Sigmoid colon (tissue), 7 donors: Measurements from ENCODE around the gene EFNA3. TPM values are rescaled to one million over a fixed set of nuclear protein-coding genes. Genes with fewer than 3 reads are reported as not detected.

Experiments
- DNase-seq: peaks from one replicate; pipeline ENCODE4 v3.0.0-alpha.2; 2019
- H3K27ac ChIP-seq, 4 donors: fragments of 200-600 bp; sonication (generic); one replicate each; pipeline ENCODE4 v1.5.1; 2016 to 2019; ENCODE audit warnings: mild to moderate bottlenecking in 1 of 4
- H3K27me3 ChIP-seq, 3 donors: fragments of 200-600 bp; sonication (generic); one replicate each; pipeline ENCODE4 v1.5.1; 2019; ENCODE audit warnings: mild to moderate bottlenecking in 1 of 3
- H3K36me3 ChIP-seq, 4 donors: fragments of 200-600 bp; sonication (generic); one replicate each; pipeline ENCODE4 v1.5.1; 2016 to 2019
- H3K4me1 ChIP-seq, 4 donors: fragments of 200-600 bp; sonication (generic); one replicate each; pipeline ENCODE4 v1.5.1; 2017 to 2019
- H3K4me3 ChIP-seq, 4 donors: fragments of 200-600 bp; sonication (generic); one replicate each; pipeline ENCODE4 v1.5.1; 2017 to 2019; ENCODE audit warnings: mild to moderate bottlenecking in 2 of 4, moderate library complexity in 1 of 4
- H3K9me3 ChIP-seq, 4 donors: fragments of 200-600 bp in 3 of 4; sonication (generic) in 3 of 4; one replicate each; pipeline versions ENCODE4 v1.5.1 to v1.6.1; 2013 to 2019
- CTCF ChIP-seq, 4 experiments: fragments of 450-650 bp in 3 of 4; fragments of 200-600 bp in 1 of 4; IDR thresholded peaks; one replicate each; pipeline ENCODE4 v1.5.1; 2016 to 2019; ENCODE audit warnings: antibody characterized with exemption in 4 of 4, mild to moderate bottlenecking in 3 of 4, moderate library complexity in 2 of 4
- EP300 ChIP-seq, 4 donors: sonication (generic); formaldehyde crosslinking; IDR thresholded peaks; one replicate each; pipeline ENCODE4 v1.6.1; 2017; ENCODE audit warnings: antibody characterized with exemption in 4 of 4
- POLR2A ChIP-seq, 2 donors: fragments of 450-650 bp; IDR thresholded peaks; one replicate each; pipeline ENCODE4 v1.6.1; 2016; ENCODE audit warnings: antibody characterized with exemption in 2 of 2, mild to moderate bottlenecking in 2 of 2, moderate library complexity in 2 of 2
- POLR2AphosphoS5 ChIP-seq, 4 donors: sonication (generic); formaldehyde crosslinking; IDR thresholded peaks; one replicate each; pipeline ENCODE4 v1.6.1; 2017; ENCODE audit warnings: antibody characterized with exemption in 4 of 4
- WGBS, 2 donors: extraction: QIAGEN DNeasy Blood & Tissue Kit; methylation state at CpG; one replicate each; pipeline ENCODE4 v1.1.7; 2013; 5-methylcytosine and 5-hydroxymethylcytosine counted together
- intact Hi-C: fragments of 100-400 bp; cut with DNase I; formaldehyde crosslinking; loops from one replicate; pipeline ENCODE4 v1.15.1; 2023
- polyA plus RNA-seq, 3 donors: library from polyadenylated mRNA; stranded (reverse); fragments of 200-250 nt; gene quantifications; one replicate each; pipeline ENCODE4 v1.2.3, GENCODE V29; 2013
- total RNA-seq, 4 donors: library from RNA; depleted of rRNA; stranded (reverse); fragments of >200 nt; gene quantifications; one replicate each; pipeline ENCODE4 v1.1.0, GENCODE V29; 2016
- donor health status: healthy with polysubstance abuse.
- donor health status: Bipolar disorder and iron deficiency.
- donor health status: healthy.

The EFNA3 gene
- total and polyA plus RNA-seq, 7 donors, result 0.27 to 9.0 (median 3.0) TPM

- intact Hi-C loops, result no loop called here
- Histone ChIP-seq H3K27me3 (peaks cover 0 to 4% (median 0%) of the 10 kb centered on the region in 3 donors), H3K9me3 (no peaks in the 10 kb centered on the region), H3K4me1 (no peaks in the 10 kb centered on the region), H3K36me3 (no peaks in the 10 kb centered on the region), H3K27ac (no peak overlapping the region), H3K4me3 (no peak overlapping the region)
- DNase-seq, result no peak
- TF ChIP-seq POLR2AphosphoS5 (IDR thresholded peaks at IDR 0.05), result no peak
- TF ChIP-seq EP300 (IDR thresholded peaks at IDR 0.05), result no peak
- 58 to 75% methylated on average over 6 of the region's 6 CpGs for WGBS, 2 donors
Observed at GRCh38 chr1:155120253-155120652, 41.6 kb downstream of the EFNA3 start.

DNA sequence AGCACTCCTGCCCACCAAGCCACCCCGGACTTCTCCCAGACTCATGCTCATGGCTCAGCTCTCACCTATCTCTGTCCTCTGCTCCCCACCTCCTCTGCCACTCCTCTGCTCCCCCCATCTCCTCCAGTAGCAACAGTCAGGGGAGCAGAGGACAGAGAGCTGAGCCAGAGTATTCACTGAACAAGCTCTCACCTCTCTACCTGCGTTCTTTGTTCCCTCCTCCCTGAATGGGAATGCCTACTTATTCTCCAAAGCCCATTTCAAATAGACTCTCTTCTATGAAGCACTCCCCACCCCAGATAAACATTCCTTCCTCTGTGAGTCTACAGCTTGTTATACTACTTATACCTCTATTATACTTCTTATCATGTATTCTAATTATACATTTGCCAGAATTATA, 42.6 kb downstream of the EFNA3 start:
- Histone ChIP-seq H3K36me3 (no peaks in the 10 kb centered on the region), H3K9me3 (no peaks in the 10 kb centered on the region), H3K4me3 (no peak overlapping the region), H3K27ac (no peak overlapping the region), H3K27me3 (peaks cover 0 to 3% (median 0%) of the 10 kb centered on the region in 3 donors), H3K4me1 (peaks cover 0 to 10% (median 6%) of the 10 kb centered on the region in 4 donors)
- intact Hi-C loops, result no loop called here
- WGBS, 2 donors, result 72 to 81% methylated on average over 2 of the region's 2 CpGs
- TF ChIP-seq EP300 (IDR thresholded peaks at IDR 0.05) (no peak), POLR2AphosphoS5 (IDR thresholded peaks at IDR 0.05) (no peak), POLR2A (IDR thresholded peaks at IDR 0.05) (no peak), CTCF (IDR thresholded peaks at IDR 0.05) (no peak)
- DNase-seq, result no peak

GRCh38 chr1:155122308-155122707, 43.7 kb downstream of the EFNA3 start:
- no peak overlapping the region for H3K27ac ChIP-seq
- H3K27me3 ChIP-seq, result no peaks in the 10 kb centered on the region
- H3K4me1 ChIP-seq, result peaks cover 0 to 20% (median 16%) of the 10 kb centered on the region in 4 donors
- H3K4me3 ChIP-seq, result no peak overlapping the region
- no peak for DNase-seq
- H3K9me3 ChIP-seq, result no peaks in the 10 kb centered on the region
- TF ChIP-seq EP300 (IDR thresholded peaks at IDR 0.05) (no peak), CTCF (IDR thresholded peaks at IDR 0.05) (no peak), POLR2A (IDR thresholded peaks at IDR 0.05) (no peak), POLR2AphosphoS5 (IDR thresholded peaks at IDR 0.05) (no peak)
- intact Hi-C loops, result no loop called here
- H3K36me3 ChIP-seq, result no peaks in the 10 kb centered on the region
- WGBS, 2 donors, result 84 to 92% methylated on average over 2 of the region's 2 CpGs

DNA sequence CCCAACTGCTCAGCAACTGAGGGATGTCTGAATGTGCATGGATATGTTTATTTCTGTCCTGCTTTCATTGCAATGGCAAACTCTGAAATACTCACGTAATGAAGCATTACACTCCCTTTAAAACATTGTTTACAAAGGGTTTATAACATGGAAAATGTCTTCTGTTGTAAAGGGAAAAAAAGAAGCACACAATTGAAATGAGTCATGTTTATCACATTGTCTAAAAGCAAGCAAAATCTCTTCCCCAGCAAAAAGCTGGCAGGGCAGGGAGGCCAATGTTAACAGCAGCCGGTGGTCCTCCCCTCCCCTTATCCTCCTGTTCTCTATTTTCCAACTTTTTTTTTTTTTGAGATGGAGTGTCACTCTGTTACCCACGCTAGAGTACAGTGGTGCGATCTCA, 45.2 kb downstream of the EFNA3 start:
- Histone ChIP-seq H3K9me3 (no peaks in the 10 kb centered on the region), H3K4me3 (no peak overlapping the region), H3K27ac (no peak overlapping the region), H3K4me1 (peaks cover 0 to 32% (median 27%) of the 10 kb centered on the region in 4 donors), H3K27me3 (no peaks in the 10 kb centered on the region), H3K36me3 (no peaks in the 10 kb centered on the region)
- WGBS, 2 donors, result 19 to 54% methylated on average over 4 of the region's 4 CpGs
- intact Hi-C loops, result no loop called here
- TF ChIP-seq POLR2A (IDR thresholded peaks at IDR 0.05), result no peak
- TF ChIP-seq CTCF (IDR thresholded peaks at IDR 0.05), result no peak
- no peak for TF ChIP-seq POLR2AphosphoS5 (IDR thresholded peaks at IDR 0.05)
- no peak for TF ChIP-seq EP300 (IDR thresholded peaks at IDR 0.05)
- DNase-seq, result no peak

- WGBS, 2 donors, result 57 to 78% methylated on average over 16 of the region's 16 CpGs
- Histone ChIP-seq H3K4me3 (no peak overlapping the region), H3K27me3 (no peaks in the 10 kb centered on the region), H3K4me1 (peaks cover 0 to 42% (median 36%) of the 10 kb centered on the region in 4 donors), H3K36me3 (no peaks in the 10 kb centered on the region), H3K27ac (peak overlapping the region in 2 of 4 donors; percentile 87 to 99), H3K9me3 (no peaks in the 10 kb centered on the region)
- no peak for DNase-seq
- intact Hi-C loops, result loop anchor here (5.0 kb wide), 1 partner anchor 43 kb away; no protein-coding TSS in a partner anchor
- TF ChIP-seq POLR2AphosphoS5 (IDR thresholded peaks at IDR 0.05), result no peak
Observed at GRCh38 chr1:155124503-155125463, 46.1 kb downstream of the EFNA3 start.
